ENCODE measurements around the gene FOXF1. TPM values are rescaled to one million over a fixed set of nuclear protein-coding genes. Genes with fewer than 3 reads are reported as not detected.

Gene FOXF1
- total and polyA plus RNA-seq, 2 of the 13 experiments (the other 11 are each of a cell fraction or from before 2014, with no cell fraction given), result not detected

- TF ChIP-seq STAT5B (CRISPR knock-in tag; IDR thresholded peaks at IDR 0.05) (no peak), TRIM24 (CRISPR knock-in tag; IDR thresholded peaks at IDR 0.05) (no peak), ARID5B (CRISPR knock-in tag; IDR thresholded peaks at IDR 0.05) (0 out of 2 replicates have a peak, but pooled peaks have one; percentile 19), ZFP91 (CRISPR knock-in tag; IDR thresholded peaks at IDR 0.05; ENCODE audit: borderline replicate concordance) (peak; percentile 54; the same call in 1 of the 2 replicates), ZFP36 (IDR thresholded peaks at IDR 0.05; ENCODE audit: borderline replicate concordance, low read depth, low read length, partially characterized antibody) (no peak), PBX3 (CRISPR knock-in tag; IDR thresholded peaks at IDR 0.05; ENCODE audit: borderline replicate concordance) (no peak), ZNF761 (CRISPR knock-in tag; conservative IDR thresholded peaks at IDR 0.05) (no peak), STAG1 (CRISPR knock-in tag; IDR thresholded peaks at IDR 0.05) (peak; percentile 97), PHF20 (CRISPR knock-in tag; IDR thresholded peaks at IDR 0.05) (no peak), ZNF766 (CRISPR knock-in tag; IDR thresholded peaks at IDR 0.05; ENCODE audit: borderline replicate concordance) (no peak), MIXL1 (CRISPR knock-in tag; IDR thresholded peaks at IDR 0.05) (no peak), ZFP41 (CRISPR knock-in tag; IDR thresholded peaks at IDR 0.05; ENCODE audit: borderline replicate concordance) (no peak), TCF12 (IDR thresholded peaks at IDR 0.05) (no peak), TCF12 (CRISPR knock-in tag; IDR thresholded peaks at IDR 0.05) (no peak), BCL6 (CRISPR knock-in tag; IDR thresholded peaks at IDR 0.05) (no peak), JUNB (CRISPR knock-in tag; IDR thresholded peaks at IDR 0.05; ENCODE audit: borderline replicate concordance) (no peak), SUZ12 (IDR thresholded peaks at IDR 0.05; ENCODE audit: low read depth, low read length) (0 out of 2 replicates have a peak, but pooled peaks have one; percentile 10), ZNF569 (CRISPR knock-in tag; IDR thresholded peaks at IDR 0.05; ENCODE audit: borderline replicate concordance) (no peak), CBFB (CRISPR knock-in tag; IDR thresholded peaks at IDR 0.05) (no peak), ZIK1 (CRISPR knock-in tag; IDR thresholded peaks at IDR 0.05; ENCODE audit: borderline replicate concordance, low read depth) (no peak), ZNF335 (CRISPR knock-in tag; IDR thresholded peaks at IDR 0.05) (no peak), ZNF230 (CRISPR knock-in tag; IDR thresholded peaks at IDR 0.05) (0 out of 2 replicates have a peak, but pooled peaks have one; percentile 44), ZNF713 (CRISPR knock-in tag; IDR thresholded peaks at IDR 0.05) (no peak), DR1 (CRISPR knock-in tag; IDR thresholded peaks at IDR 0.05) (no peak)
These were observed 7.4 kb downstream of the FOXF1 start (continued) for GRCh38 chr16:86517652-86518258.

Data from HepG2 (cell line).